Panc1 (cell line): Measurements from ENCODE around the gene PLEKHA8. TPM values are rescaled to one million over a fixed set of nuclear protein-coding genes. Genes with fewer than 3 reads are reported as not detected.

ENCODE experiments used
- ATAC-seq: fragments of 200-7000 bp; cut with Tn5 transposase; 2 replicates; pipeline ENCODE4 v1.9.1; 2020; ENCODE audit warnings: mild to moderate bottlenecking, moderate library complexity
- BruUV-seq: library from RNA; stranded (reverse); fragments of 400-500 nt; replicated peaks from 2 replicates; lab custom pipeline; 2021; lab: Mats Ljungman, UMichigan
- CTCF ChIA-PET: fragments of 300-600 bp; sonication (Branson Sonifier 250); formaldehyde crosslinking; loops from one replicate; lab custom pipeline; 2022; ENCODE audit warnings: antibody characterized with exemption; lab: Charles Lee
- POLR2A ChIA-PET: fragments of 300-600 bp; sonication (Branson Sonifier 250); formaldehyde crosslinking; loops from one replicate; lab custom pipeline; 2022; ENCODE audit warnings: antibody characterized with exemption; lab: Charles Lee
- DNase-seq: peaks from one replicate; pipeline ENCODE4 v3.0.0-alpha.2; 2010; ENCODE audit warnings: low read depth, low spot score
- H3K27ac ChIP-seq: 2 replicates; pipeline ENCODE4 v1.5.1; 2011; ENCODE audit warnings: mild to moderate bottlenecking, low read length, inconsistent platforms
- H3K27me3 ChIP-seq: fragments of 200-500 bp; sonication (Bioruptor generic); 2 replicates; pipeline ENCODE4 v1.6.0; 2014; ENCODE audit warnings: low read length, inconsistent platforms; ENCODE audit not compliant: control insufficient read depth, insufficient read depth
- H3K36me3 ChIP-seq: fragments of 200-500 bp; sonication (Bioruptor generic); 2 replicates; pipeline ENCODE4 v1.5.1; 2014; ENCODE audit warnings: inconsistent platforms, mild to moderate bottlenecking, low read length, moderate library complexity; ENCODE audit not compliant: control insufficient read depth, insufficient read depth
- H3K4me1 ChIP-seq: 2 replicates; pipeline ENCODE4 v1.5.1; 2011; ENCODE audit warnings: inconsistent platforms, mild to moderate bottlenecking, low read length, moderate library complexity; ENCODE audit not compliant: control insufficient read depth, insufficient read depth
- H3K4me3 ChIP-seq, 2 experiments: 2 replicates each; pipeline ENCODE4 v1.5.1; 2011 to 2012; ENCODE audit warnings: low read depth in 2 of 2, low read length in 2 of 2, mild to moderate bottlenecking in 2 of 2, inconsistent platforms in 1 of 2, moderate library complexity in 1 of 2
- H3K9me3 ChIP-seq: fragments of 200-500 bp; sonication (Bioruptor generic); 2 replicates; pipeline ENCODE4 v1.5.1; 2014; ENCODE audit warnings: low read depth, mild to moderate bottlenecking, inconsistent platforms, low read length, moderate library complexity; ENCODE audit not compliant: control insufficient read depth, insufficient read depth
- CTCF ChIP-seq: fragments of 450-650 bp; IDR thresholded peaks from 2 replicates; pipeline ENCODE4 v1.5.1; 2017; ENCODE audit warnings: mild to moderate bottlenecking
- POLR2AphosphoS5 ChIP-seq: IDR thresholded peaks from 2 replicates; pipeline ENCODE4 v1.6.1; 2012; ENCODE audit warnings: mild to moderate bottlenecking, low read depth, low read length, moderate library complexity
- REST ChIP-seq, 2 experiments: IDR thresholded peaks; 2 replicates each; pipeline ENCODE4 v1.6.1; 2011 to 2012; ENCODE audit warnings: low read depth in 2 of 2, control low read depth in 1 of 2, low read length in 1 of 2, mild to moderate bottlenecking in 1 of 2, moderate library complexity in 1 of 2; ENCODE audit not compliant: insufficient read depth in 1 of 2
- SIN3A ChIP-seq: IDR thresholded peaks from 2 replicates; pipeline ENCODE4 v1.6.1; 2012; ENCODE audit warnings: low read depth, mild to moderate bottlenecking, low read length, moderate library complexity, borderline replicate concordance; ENCODE audit not compliant: insufficient read depth
- TCF7L2 ChIP-seq: IDR thresholded peaks from 2 replicates; pipeline ENCODE4 v1.6.1; 2011; ENCODE audit warnings: mild to moderate bottlenecking, low read depth, low read length, inconsistent platforms
- in situ Hi-C: cut with HindIII; loops from 2 replicates; pipeline ENCODE4 v1.10.0; 2016; ENCODE audit warnings: low sequenced_read_pairs, low pct_unique_long_range_greater_than_20kb
- intact Hi-C: fragments of 100-400 bp; cut with micrococcal nuclease; formaldehyde crosslinking; loops from one replicate; pipeline ENCODE4 v1.10.0; 2022; ENCODE audit not compliant: unreplicated experiment
- total RNA-seq: library from RNA; stranded (reverse); gene quantifications from one replicate; pipeline ENCODE4 v1.2.1, GENCODE V29; 2021; ENCODE audit not compliant: unreplicated experiment

PLEKHA8 gene
- total RNA-seq, 1 experiment from 2014 or later: 20.7 TPM

DNA sequence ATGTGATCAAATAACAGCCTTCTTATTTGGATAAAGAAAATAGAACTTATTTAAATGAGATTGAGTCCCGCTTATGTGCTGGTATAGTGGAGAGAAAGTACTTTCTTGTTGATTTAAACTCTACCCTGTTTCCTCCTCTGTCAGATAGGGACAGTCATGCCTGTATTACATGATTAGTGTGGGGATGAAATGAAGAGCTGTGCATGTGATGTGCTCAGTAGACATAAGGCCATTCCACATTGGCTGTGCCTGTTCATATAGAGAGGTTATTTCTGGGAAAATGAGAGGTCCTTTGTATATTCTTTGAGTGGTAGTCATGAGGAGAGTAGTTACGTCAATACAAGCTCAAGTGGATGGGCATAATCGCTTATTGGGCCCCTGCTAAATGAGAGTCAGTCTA, 112.2 kb downstream of the PLEKHA8 start:
- ChIA-PET POLR2A (no interaction called here), CTCF (no interaction called here)
- Histone ChIP-seq H3K36me3 (no peaks in the 10 kb centered on the region), H3K27me3 (no peaks in the 10 kb centered on the region; the same call in 1 of the 2 replicates), H3K4me3 (no peak overlapping the region), H3K9me3 (no peaks in the 10 kb centered on the region), H3K27ac (no peak overlapping the region), H3K4me1 (no peaks in the 10 kb centered on the region; the same call in 1 of the 2 replicates)
- ATAC-seq (no peak), DNase-seq (no peak)
- no TSS peak for BruUV-seq
- intact Hi-C loops (no loop called here), in situ Hi-C loops (no loop called here)
- no peak for TF ChIP-seq SIN3A
- no peak for TF ChIP-seq CTCF
- TF ChIP-seq TCF7L2: no peak
- TF ChIP-seq REST (IDR thresholded peaks at IDR 0.05; ENCODE audit: insufficient read depth in 1 of 2, low read depth in 2 of 2, low read length in 1 of 2): no peak
- no peak for TF ChIP-seq POLR2AphosphoS5

GRCh38 chr7:30142710-30143109, 114.5 kb downstream of the PLEKHA8 start:
- intact Hi-C loops (no loop called here), in situ Hi-C loops (no loop called here)
- Histone ChIP-seq H3K9me3 (no peaks in the 10 kb centered on the region), H3K27ac (no peak overlapping the region), H3K27me3 (no peaks in the 10 kb centered on the region; the same call in 1 of the 2 replicates), H3K36me3 (no peaks in the 10 kb centered on the region), H3K4me1 (no peaks in the 10 kb centered on the region; the same call in 1 of the 2 replicates), H3K4me3 (no peak overlapping the region)
- DNase-seq (no peak), ATAC-seq (no peak)
- no peak for TF ChIP-seq POLR2AphosphoS5
- ChIA-PET POLR2A (no interaction called here), CTCF (interaction anchor here (0.6 kb wide), 1 partner anchor 407 kb away, joined by 4 read pairs; no protein-coding TSS in a partner anchor)
- no TSS peak for BruUV-seq

DNA sequence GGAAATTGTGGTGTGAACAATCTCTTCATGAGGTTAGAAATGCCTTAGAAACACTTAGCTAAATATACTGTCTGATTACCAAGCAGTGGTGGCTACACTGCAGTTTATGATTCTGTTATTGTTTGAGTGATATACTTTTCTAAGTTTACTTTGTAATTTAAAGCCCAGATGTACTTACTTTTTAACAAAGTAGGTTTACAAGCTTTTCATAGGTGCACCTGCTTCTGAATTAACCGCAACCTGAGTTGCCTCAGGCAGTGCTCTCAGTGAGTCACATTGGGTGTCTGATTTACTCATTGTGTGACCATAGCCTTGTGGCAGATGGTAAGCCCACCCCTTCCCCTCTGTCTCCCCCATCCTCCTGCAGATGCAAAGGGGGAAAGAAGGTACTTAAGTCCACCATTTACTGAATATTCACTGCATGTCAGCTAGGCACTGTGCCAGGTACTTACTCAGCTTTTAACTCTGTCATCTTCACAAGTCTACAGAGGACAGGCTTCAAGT, 115.6 kb downstream of the PLEKHA8 start:
- intact Hi-C loops (no loop called here), in situ Hi-C loops (no loop called here)
- no peak overlapping the region for H3K27ac ChIP-seq
- H3K4me1 ChIP-seq: no peaks in the 10 kb centered on the region; the same call in 1 of the 2 replicates
- no peaks in the 10 kb centered on the region for H3K9me3 ChIP-seq
- H3K36me3 ChIP-seq: no peaks in the 10 kb centered on the region
- DNase-seq (no peak), ATAC-seq (no peak; the same call in 1 of the 2 replicates)
- H3K4me3 ChIP-seq: no peak overlapping the region
- CTCF ChIA-PET: no interaction called here
- no peaks in the 10 kb centered on the region; the same call in 1 of the 2 replicates for H3K27me3 ChIP-seq
- POLR2A ChIA-PET: no interaction called here
- BruUV-seq: no TSS peak
- TF ChIP-seq CTCF (no peak), SIN3A (no peak), POLR2AphosphoS5 (no peak), TCF7L2 (no peak), REST (IDR thresholded peaks at IDR 0.05; ENCODE audit: insufficient read depth in 1 of 2, low read depth in 2 of 2, low read length in 1 of 2) (no peak)
